Endometrial microvascular endothelial cells (primary cell): ENCODE measurements around the gene LAMTOR5. TPM values are rescaled to one million over a fixed set of nuclear protein-coding genes. Genes with fewer than 3 reads are reported as not detected.
"Not testable (repeated sequence)": the region's sequence is repeated elsewhere in the genome, so short reads cannot be mapped to it uniquely, and the experiment has no call there.

ENCODE experiments used
- in situ Hi-C: cut with HindIII; loops from 2 replicates; pipeline ENCODE4 v1.10.0; 2017; ENCODE audit warnings: low sequenced_read_pairs, low pct_unique_long_range_greater_than_20kb; ENCODE audit errors: inconsistent ontology term
- total RNA-seq: library from RNA; depleted of rRNA; stranded (reverse); fragments of >200 nt; gene quantifications from one replicate; pipeline ENCODE4 v1.2.3, GENCODE V29; 2015; ENCODE audit errors: inconsistent ontology term

LAMTOR5 gene
- total RNA-seq, 1 donor from 2014 or later, result 172 TPM

GRCh38 chr1:110430901-110431300 lies 23.4 kb upstream of the LAMTOR5 start:
- in situ Hi-C loops, result no loop called here

DNA sequence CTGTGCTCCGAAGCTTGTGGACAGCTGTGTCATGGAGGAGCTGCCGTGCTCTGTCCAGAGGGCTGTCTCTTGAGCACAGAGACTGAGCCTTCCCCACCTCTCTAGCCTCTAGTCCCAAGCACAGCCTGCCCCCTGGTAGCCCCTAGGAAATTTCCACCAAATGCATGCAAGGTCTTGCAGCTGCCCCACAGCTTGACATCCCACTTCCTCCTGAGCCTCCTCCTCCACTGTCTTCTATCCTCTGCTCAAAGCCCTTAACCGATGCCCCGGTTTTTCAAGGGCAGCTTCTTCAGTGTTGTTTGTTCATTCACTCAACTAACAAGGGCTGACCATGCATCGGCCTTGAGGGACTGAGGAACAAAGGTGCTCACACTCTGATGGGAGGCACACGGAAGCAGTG lies 22.9 kb upstream of the LAMTOR5 start:
- in situ Hi-C loops, result no loop called here

DNA sequence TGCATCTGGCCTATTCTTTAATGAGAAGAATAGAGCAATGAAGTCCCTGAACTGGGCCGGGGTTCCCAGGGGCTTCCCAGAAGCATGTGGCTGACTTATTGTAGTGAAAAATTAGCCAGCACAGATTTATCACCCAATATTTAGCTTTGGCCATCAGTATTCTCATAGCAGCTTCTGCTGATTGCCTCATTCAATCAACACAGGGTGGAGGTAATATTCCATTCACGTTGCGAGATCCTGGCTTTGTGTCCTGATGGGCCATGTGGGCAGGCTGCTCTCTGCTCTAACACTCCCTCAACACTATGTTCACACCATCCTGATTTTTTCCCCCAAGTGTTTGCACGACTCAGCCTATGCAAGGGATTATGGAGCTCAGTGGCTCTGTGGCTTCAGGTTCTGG lies 21.5 kb upstream of the LAMTOR5 start:
- in situ Hi-C loops, result no loop called here

GRCh38 chr1:110426854-110427253 lies 19.4 kb upstream of the LAMTOR5 start:
- in situ Hi-C loops, result no loop called here

DNA sequence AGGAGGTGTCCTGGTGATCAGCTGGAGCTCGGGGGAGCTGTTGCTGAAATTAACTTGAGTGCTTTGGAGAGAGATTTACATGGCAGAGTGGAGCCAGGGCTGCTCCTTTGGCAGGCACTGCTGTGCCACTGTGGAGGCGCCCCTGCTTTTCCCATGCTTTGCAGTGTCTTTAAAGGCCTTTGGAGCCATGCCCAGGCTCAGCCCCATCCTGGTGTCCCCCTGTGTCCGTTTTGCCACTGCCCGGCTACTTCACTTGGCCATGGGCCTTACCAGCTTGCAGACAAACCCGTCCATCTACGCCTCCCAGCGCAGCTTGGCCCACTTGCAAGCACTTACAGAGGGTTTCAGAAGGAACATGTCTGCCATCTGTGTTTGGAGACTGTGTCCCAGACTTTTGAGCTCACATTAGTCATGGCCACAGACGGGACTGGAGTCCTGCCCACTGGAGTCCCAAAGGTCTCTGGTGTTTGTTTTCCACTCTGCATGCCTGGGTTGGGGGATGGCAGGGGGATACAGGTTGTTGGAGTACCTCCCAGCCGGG lies 18.2 kb upstream of the LAMTOR5 start:
- in situ Hi-C loops, result no loop called here

- in situ Hi-C loops, result no loop called here
Measured at GRCh38 chr1:110424699-110425611, 17.5 kb upstream of the LAMTOR5 start.

DNA sequence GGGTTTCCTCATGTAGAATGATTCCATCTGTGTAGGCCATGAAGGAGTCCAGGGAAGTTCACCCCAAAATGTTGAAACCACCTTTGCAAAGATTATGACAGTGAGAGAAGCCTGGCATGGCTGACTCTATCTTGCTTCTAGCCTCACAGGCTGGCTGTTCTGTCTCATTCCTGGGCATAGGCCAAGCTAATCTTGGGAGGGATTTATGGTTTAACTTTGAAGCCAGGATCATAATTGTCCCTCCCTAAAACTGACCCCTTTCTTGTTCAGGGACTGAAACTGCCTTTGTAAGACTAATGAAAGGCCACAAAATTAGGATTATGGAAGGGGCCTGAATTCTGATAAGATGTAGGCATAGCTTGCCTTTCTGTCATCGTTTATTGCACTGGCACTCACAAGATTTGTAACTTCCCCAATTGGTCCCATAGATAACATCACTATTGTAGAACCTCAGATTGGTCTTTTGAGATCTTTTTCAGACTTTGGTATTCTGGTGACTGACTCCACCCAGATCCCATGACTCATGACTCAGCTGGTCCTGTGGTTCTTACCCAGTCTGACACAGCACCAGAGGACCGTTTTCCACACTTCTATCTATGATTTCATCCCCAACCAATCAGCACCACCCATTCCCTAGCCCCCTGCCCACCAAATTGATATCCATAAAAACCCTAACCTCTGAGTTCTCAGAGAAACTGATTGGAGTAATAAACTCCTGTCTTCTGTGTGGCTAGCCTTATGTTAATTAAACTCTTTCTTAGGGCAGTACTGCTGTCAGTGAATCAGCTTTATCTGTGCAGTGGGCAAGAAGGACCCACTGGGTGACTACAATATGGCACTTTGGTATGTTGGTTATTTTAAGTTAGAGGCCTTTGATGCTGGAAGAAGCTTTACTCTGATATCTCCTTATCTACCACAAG lies 13.6 kb upstream of the LAMTOR5 start:
- in situ Hi-C loops, result no loop called here

GRCh38 chr1:110420023-110420662 lies 12.6 kb upstream of the LAMTOR5 start:
- in situ Hi-C loops, result no loop called here

DNA sequence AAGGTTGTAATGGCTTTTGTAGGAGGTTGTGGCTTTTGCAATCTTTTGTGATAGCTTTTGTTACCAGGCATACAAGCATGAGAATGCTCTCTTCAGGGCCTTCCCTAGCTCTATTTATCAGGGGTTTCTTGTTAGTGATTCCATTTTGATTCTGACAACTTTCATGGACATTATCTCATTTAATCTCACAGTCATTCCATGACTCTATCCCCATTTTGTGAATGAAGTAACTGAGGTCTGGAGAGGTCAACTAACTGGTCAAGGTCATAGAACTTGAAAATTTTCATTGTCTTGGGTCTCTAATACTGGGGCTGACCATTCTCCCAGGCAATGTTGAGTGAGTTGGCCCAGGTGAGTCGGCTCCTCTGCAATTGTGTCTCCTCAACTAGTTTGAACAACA lies 11.2 kb upstream of the LAMTOR5 start:
- in situ Hi-C loops, result no loop called here

GRCh38 chr1:110413045-110413444 lies 5.6 kb upstream of the LAMTOR5 start:
- in situ Hi-C loops, result not testable (repeated sequence)

DNA sequence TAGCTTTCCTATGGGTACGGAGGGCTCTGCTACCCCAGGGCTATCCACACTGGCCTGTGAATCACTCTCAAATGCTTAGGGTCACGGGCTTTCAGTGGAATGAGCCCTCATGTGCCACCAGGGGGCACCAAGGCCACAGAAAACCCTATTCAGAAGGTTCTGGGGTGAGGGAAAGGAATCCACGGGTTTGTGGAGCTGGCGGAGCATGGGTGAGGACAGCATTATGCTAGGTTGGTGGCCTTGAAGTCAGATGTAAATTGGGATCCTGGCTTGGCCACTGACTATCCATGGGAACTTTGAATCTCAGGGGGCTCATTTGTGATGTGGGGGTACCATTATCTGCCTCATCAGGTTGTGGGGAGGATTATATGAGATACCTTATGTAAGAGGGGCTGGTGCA lies 5.1 kb upstream of the LAMTOR5 start:
- in situ Hi-C loops, result no loop called here

DNA sequence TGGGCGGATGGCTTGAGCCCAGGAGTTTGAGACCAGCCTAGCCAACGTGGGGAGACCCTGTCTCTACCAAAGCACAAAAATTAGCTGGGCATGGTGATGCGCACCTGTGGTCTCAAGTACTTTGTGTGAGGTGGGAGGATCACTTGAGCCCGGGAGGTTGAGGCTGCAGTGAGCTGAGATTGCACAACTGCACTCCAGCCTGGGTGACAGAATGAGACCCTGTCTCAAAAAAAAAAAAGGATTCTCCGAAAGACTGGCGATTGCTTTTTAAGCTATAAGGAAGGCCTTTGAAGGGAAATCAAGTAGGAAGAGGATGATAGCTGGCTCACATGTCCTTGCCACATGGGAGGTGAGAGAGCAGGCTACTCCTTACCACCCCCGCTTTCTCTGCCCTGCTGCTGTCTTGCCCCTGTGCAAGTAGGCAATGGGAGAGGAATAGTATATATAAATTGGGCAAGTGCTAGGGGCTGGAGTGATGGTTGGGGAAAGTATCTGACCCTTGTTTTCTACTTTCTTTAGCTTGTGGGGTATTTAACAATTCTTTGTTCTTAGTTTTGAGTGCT lies 3.8 kb upstream of the LAMTOR5 start:
- in situ Hi-C loops, result no loop called here

DNA sequence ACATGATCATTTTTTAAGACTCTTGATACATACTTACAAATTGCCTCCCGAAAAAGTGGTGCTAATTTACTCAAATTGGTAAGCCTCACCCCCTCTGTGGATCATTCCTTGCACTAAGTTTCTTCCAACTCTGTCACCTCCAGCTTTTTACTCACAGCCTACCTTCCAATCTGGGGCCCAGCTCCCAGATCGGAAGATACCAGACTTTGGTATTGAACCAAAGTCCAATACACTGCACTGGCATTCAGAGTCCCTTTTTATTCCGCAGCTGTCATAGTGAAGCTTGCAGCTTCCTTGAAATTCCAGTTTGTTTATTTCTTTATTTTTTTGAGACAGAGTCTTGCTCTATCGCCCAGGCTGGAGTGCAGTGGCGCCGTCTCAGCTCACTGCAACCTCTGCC lies 1.8 kb upstream of the LAMTOR5 start:
- in situ Hi-C loops, result no loop called here

DNA sequence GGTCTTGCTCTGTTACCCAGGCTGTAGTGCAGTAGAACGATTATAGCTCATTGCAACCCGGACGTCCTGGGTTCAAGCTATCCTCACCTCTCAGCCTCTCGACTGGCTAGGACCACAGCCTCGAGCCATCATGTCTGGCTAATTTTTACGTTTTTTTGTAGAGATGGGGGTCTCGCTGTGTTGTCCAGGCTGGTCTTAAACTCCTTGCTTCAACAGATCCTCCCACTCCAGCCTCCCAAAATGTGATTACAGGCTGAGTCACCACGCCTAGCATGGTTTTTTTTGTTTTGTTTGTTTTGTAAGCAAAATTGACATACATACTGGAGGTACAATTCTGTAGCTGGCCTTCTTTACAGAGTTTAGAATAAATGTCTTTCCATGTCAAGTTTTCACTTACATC lies 994 bp upstream of the LAMTOR5 start:
- in situ Hi-C loops, result no loop called here

- in situ Hi-C loops, result not testable (repeated sequence)
Measured at GRCh38 chr1:110406407-110406806, 1.1 kb downstream of the LAMTOR5 start.

DNA sequence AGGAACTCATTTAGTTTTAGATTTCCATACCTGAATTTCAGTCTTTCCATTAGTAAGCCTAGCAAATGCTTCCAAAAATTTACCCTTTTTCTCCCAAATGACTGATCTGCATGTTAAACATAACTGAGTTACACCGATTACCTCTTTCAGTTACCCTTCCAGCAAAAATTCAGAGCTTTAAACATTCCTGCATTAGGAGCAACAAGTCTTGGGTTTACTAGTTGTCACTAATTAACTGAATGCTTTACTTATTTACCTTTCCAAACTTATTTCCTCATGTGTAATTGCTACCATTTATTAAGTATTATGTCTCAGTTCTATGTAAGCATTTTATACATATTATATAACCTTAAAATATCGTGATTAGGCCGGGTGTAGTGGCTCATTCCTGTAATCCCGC lies 3.1 kb downstream of the LAMTOR5 start:
- in situ Hi-C loops, result no loop called here

- in situ Hi-C loops, result no loop called here
Measured at GRCh38 chr1:110403805-110404204, 3.7 kb downstream of the LAMTOR5 start.

DNA sequence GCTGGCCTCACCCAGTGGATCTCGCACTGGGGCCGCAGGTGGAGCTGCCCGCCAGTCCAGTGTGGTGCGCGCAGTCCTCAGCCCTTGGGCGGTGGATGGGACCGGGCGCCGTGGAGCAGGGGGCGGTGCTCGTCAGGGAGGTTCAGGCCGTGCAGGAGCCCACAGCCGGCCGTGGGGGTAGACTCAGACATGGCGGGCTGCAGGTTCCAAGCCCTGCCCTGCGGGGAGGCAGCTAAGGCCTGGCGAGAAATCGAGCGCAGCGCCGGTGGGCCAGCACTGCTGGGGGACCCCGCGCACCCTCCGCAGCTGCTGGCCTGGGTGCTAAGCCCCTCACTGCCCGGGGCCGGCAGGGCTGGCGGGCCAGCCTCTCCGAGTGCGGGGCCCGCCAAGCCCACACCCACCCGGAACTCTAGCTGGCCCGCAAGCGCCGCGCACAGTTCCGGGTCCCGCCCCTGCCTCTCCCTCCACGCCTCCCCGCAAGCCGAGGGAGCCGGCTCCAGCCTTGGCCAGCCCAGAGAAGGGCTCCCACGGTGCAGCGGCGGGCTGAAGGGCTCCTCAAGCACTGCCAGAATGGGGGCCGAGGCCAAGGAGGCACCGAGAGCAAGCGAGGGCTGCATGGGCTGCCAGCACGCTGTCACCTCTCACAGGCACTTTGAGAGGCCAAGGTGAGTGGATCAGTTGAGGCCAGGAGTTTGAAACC lies 11.1 kb downstream of the LAMTOR5 start:
- in situ Hi-C loops, result not testable (repeated sequence)
